K562 (cell line): ENCODE results near the gene GABRR3. TPM values are rescaled to one million over a fixed set of nuclear protein-coding genes. Genes with fewer than 3 reads are reported as not detected.

Source experiments
- ATAC-seq: fragments of 200-7000 bp; cut with Tn5 transposase; 3 replicates; pipeline ENCODE4 v1.9.1; 2020; ENCODE audit warnings: moderate library complexity
- BruUV-seq: library from RNA; stranded (reverse); fragments of 400-500 nt; replicated peaks from 2 replicates; lab custom pipeline; 2021; lab: Mats Ljungman, UMichigan
- CTCF ChIA-PET: fragments of 300-600 bp; formaldehyde crosslinking; extraction: SDS; loops from one replicate; lab custom pipeline; 2021; ENCODE audit warnings: low intra/inter-chr PET ratio; lab: Yijun Ruan, JAX
- POLR2A ChIA-PET: fragments of 300-600, 350-650 bp; sonication (Branson Sonifier 250); formaldehyde crosslinking; extraction: SDS; loops from one replicate; lab custom pipeline; 2021; ENCODE audit warnings: antibody characterized with exemption, inconsistent platforms; lab: Yijun Ruan, JAX
- DNase-seq, 4 experiments: peaks; one replicate each; pipeline versions ENCODE4 v3.0.0 to v3.0.0-alpha.2; 2011 to 2018; ENCODE audit warnings: low spot score in 3 of 4, mixed read lengths in 3 of 4; ENCODE audit errors: extremely low read depth in 1 of 4
- FAIRE-seq: peaks from 2 replicates; lab custom pipeline; 2011; peaks lifted over from hg19 to GRCh38; lab: Jason Lieb, UNC
- H2AFZ ChIP-seq: 2 replicates; pipeline ENCODE4 v1.6.0; 2011; ENCODE audit warnings: low read depth, low read length, control low read depth, inconsistent platforms
- H3K27ac ChIP-seq: fragments of 200-600 bp; 3 replicates; pipeline ENCODE4 v1.8.0; 2011; ENCODE audit warnings: low read depth, mild to moderate bottlenecking, control low read depth, inconsistent platforms, low read length, moderate library complexity, mixed read lengths; ENCODE audit errors: extremely low read depth
- H3K27me3 ChIP-seq, 2 experiments: fragments of 300-600 bp in 1 of 2; 2 replicates in 1 of 2; 3 replicates in 1 of 2; pipeline versions ENCODE4 v1.6.0 to v1.8.0; 2011; ENCODE audit warnings: inconsistent platforms in 2 of 2, low read length in 2 of 2, mild to moderate bottlenecking in 1 of 2, mixed read lengths in 1 of 2, moderate library complexity in 1 of 2; ENCODE audit not compliant: control insufficient read depth in 2 of 2, insufficient read depth in 2 of 2
- H3K36me3 ChIP-seq: fragments of 300-600 bp; 3 replicates; pipeline ENCODE4 v1.8.0; 2011; ENCODE audit warnings: mild to moderate bottlenecking, low read length, inconsistent platforms; ENCODE audit not compliant: control insufficient read depth, insufficient read depth
- H3K4me1 ChIP-seq, 2 experiments: fragments of 200-600 bp in 1 of 2; replicated peaks in 1 of 2; 2 replicates in 1 of 2; 3 replicates in 1 of 2; pipeline versions ENCODE4 v1.5.1 to v1.8.0; 2011; ENCODE audit warnings: inconsistent platforms in 2 of 2, low read length in 2 of 2, mild to moderate bottlenecking in 1 of 2, mixed read lengths in 1 of 2, moderate library complexity in 1 of 2; ENCODE audit not compliant: control insufficient read depth in 2 of 2, insufficient read depth in 2 of 2
- H3K4me2 ChIP-seq: 2 replicates; pipeline ENCODE4 v1.6.1; 2011; ENCODE audit warnings: low read length, control low read depth, inconsistent platforms, mixed read lengths; ENCODE audit not compliant: insufficient read depth
- H3K4me3 ChIP-seq: fragments of 200-600 bp; sonication (generic), shearing (Covaris generic); 2 replicates; pipeline ENCODE4 v1.5.1; 2016; ENCODE audit warnings: control low read depth, inconsistent platforms
- H3K79me2 ChIP-seq: fragments of 200-600 bp; 3 replicates; pipeline ENCODE4 v1.8.0; 2011; ENCODE audit warnings: low read length, inconsistent platforms; ENCODE audit not compliant: control insufficient read depth, insufficient read depth
- H3K9ac ChIP-seq, 2 experiments: 2 replicates each; pipeline versions ENCODE4 v1.6.0 to v1.6.1; 2011; ENCODE audit warnings: low read depth in 2 of 2, low read length in 2 of 2, control low read depth in 1 of 2, inconsistent platforms in 1 of 2, mild to moderate bottlenecking in 1 of 2, mixed read lengths in 1 of 2; ENCODE audit not compliant: insufficient read depth in 1 of 2
- H3K9me1 ChIP-seq: one replicate; pipeline ENCODE4 v1.6.0; 2011; ENCODE audit warnings: inconsistent platforms, mild to moderate bottlenecking, low read length, moderate library complexity; ENCODE audit not compliant: control insufficient read depth, insufficient read depth
- H3K9me3 ChIP-seq: replicated peaks from 2 replicates; pipeline ENCODE4 v1.5.1; 2011; ENCODE audit warnings: low read depth, low read length, inconsistent platforms; ENCODE audit not compliant: control insufficient read depth, insufficient read depth
- H4K20me1 ChIP-seq: replicated peaks from 2 replicates; pipeline ENCODE4 v1.6.1; 2011; ENCODE audit warnings: low read length, inconsistent platforms, mixed read lengths; ENCODE audit not compliant: control insufficient read depth, insufficient read depth
- ARID1B ChIP-seq: fragments of 450-650 bp; IDR thresholded peaks from 2 replicates; pipeline ENCODE4 v1.6.1; 2016; ENCODE audit warnings: antibody characterized with exemption, mild to moderate bottlenecking, inconsistent platforms
- ATF7 ChIP-seq: fragments of 450-650 bp; IDR thresholded peaks from 2 replicates; pipeline ENCODE4 v1.7.1; 2014; ENCODE audit warnings: mild to moderate bottlenecking, moderate library complexity
- BRCA1 ChIP-seq, 2 experiments: fragments of 450-650 bp in 1 of 2; sonication (generic) in 1 of 2; formaldehyde crosslinking in 1 of 2; IDR thresholded peaks; 2 replicates each; pipeline versions ENCODE4 v1.5.0 to v1.6.1; 2017 to 2020; ENCODE audit warnings: mild to moderate bottlenecking in 1 of 2, missing genetic modification reagents in 1 of 2
- CEBPB ChIP-seq: fragments of 450-650 bp; IDR thresholded peaks from 2 replicates; pipeline ENCODE4 v1.6.1; 2016; ENCODE audit warnings: missing genetic modification characterization, missing compliant biosample characterization
- CEBPG ChIP-seq, 3 experiments: fragments of 200-800 bp in 1 of 3; sonication (Bioruptor generic) in 1 of 3; sonication (generic) in 1 of 3; formaldehyde crosslinking in 1 of 3; IDR thresholded peaks in 2 of 3; conservative IDR thresholded peaks in 1 of 3; 2 replicates each; pipeline versions ENCODE4 v1.6.1 to v1.8.0; 2016 to 2022; ENCODE audit warnings: missing compliant biosample characterization in 2 of 3, missing genetic modification characterization in 2 of 3, mild to moderate bottlenecking in 1 of 3, missing genetic modification reagents in 1 of 3
- CREB1 ChIP-seq, 2 experiments: sonication (generic) in 1 of 2; formaldehyde crosslinking in 1 of 2; IDR thresholded peaks; 2 replicates each; pipeline versions ENCODE4 v1.6.1 to v1.8.0; 2012 to 2022; ENCODE audit warnings: inconsistent platforms in 1 of 2, mild to moderate bottlenecking in 1 of 2, missing genetic modification reagents in 1 of 2, moderate library complexity in 1 of 2
- FOXA3 ChIP-seq, 2 experiments: fragments of 450-650 bp in 1 of 2; sonication (generic) in 1 of 2; formaldehyde crosslinking; IDR thresholded peaks in 1 of 2; conservative IDR thresholded peaks in 1 of 2; 2 replicates each; pipeline versions ENCODE4 v1.4.0 to v1.8.0; 2020 to 2022; ENCODE audit warnings: mild to moderate bottlenecking in 2 of 2, missing genetic modification reagents in 1 of 2
- MCM5 ChIP-seq: fragments of 450-650 bp; IDR thresholded peaks from 2 replicates; pipeline ENCODE4 v1.6.1; 2016; ENCODE audit warnings: low read depth
- RCOR1 ChIP-seq, 2 experiments: IDR thresholded peaks; 2 replicates each; pipeline ENCODE4 v1.6.1; 2012; ENCODE audit warnings: low read depth in 2 of 2, low read length in 2 of 2, borderline replicate concordance in 1 of 2, improper control_type of control experiment in 1 of 2
- TBL1XR1 ChIP-seq, 2 experiments: IDR thresholded peaks; 2 replicates each; pipeline ENCODE4 v1.6.1; 2012; ENCODE audit warnings: improper control_type of control experiment in 2 of 2, low read length in 2 of 2, mild to moderate bottlenecking in 1 of 2
- ZNF316 ChIP-seq: fragments of 450-650 bp; IDR thresholded peaks from 2 replicates; pipeline ENCODE4 v1.6.1; 2016
- WGBS: fragments of 100-300 bp; shearing (Covaris generic); methylation state at CpG from one replicate; pipeline ENCODE4 v1.1.6; 2016; ENCODE audit warnings: low coverage, mixed read lengths; ENCODE audit not compliant: insufficient coverage; ENCODE audit errors: missing lambda C conversion rate; 5-methylcytosine and 5-hydroxymethylcytosine counted together
- in situ Hi-C: fragments of 300-500 bp; cut with MboI; formaldehyde crosslinking; loops from 4 replicates; pipeline ENCODE4 v1.15.0; 2018; ENCODE audit warnings: inconsistent platforms, mixed read lengths
- intact Hi-C: fragments of 100-400 bp; cut with micrococcal nuclease; formaldehyde crosslinking; loops from 2 replicates; pipeline ENCODE4 v1.14.2; 2022
- polyA plus RNA-seq, 8 experiments: library from polyadenylated mRNA; depleted of rRNA in 4 of 8; stranded (reverse) in 5 of 8; unstranded in 3 of 8; fragments of >200 nt; fragmentation: Nextera tagmentation in 2 of 8; fragmentation: Illumina TruSeq in 1 of 8; extraction: Ambion mirVana in 2 of 8; extraction: Trizol in 1 of 8; gene quantifications; 2 replicates each; pipeline versions ENCODE4 v1.2.1 to v1.2.3, GENCODE V29; 2011 to 2014; ENCODE audit warnings: inconsistent platforms in 1 of 8, missing spikeins in 1 of 8
- total RNA-seq, 7 experiments: library from RNA; depleted of rRNA in 6 of 7; stranded (reverse); fragments of >200 nt in 6 of 7; fragmentation: Illumina TruSeq in 2 of 7; extraction: Trizol in 2 of 7; gene quantifications; 2 replicates each; pipeline versions ENCODE4 v1.2.1 to v1.2.3, GENCODE V29; 2011 to 2021; ENCODE audit warnings: low replicate concordance in 1 of 7
- TF ChIP-seq, protein P1 (sequence below): fragments of 250-450 bp; sonication (Bioruptor Pico); IDR thresholded peaks from 2 replicates; pipeline ENCODE4 v1.8.0; 2022; ENCODE audit warnings: moderate library complexity, mild to moderate bottlenecking, inconsistent platforms
- TF ChIP-seq, protein P2 (sequence below): fragments of 450-650 bp; formaldehyde crosslinking; IDR thresholded peaks from 2 replicates; pipeline ENCODE4 v1.4.0; 2022; ENCODE audit warnings: mild to moderate bottlenecking, moderate library complexity
- TF ChIP-seq, protein P3 (sequence below): sonication (generic); IDR thresholded peaks from 2 replicates; pipeline ENCODE4 v1.6.1; 2016
- TF ChIP-seq, protein P4 (sequence below), 2 experiments: fragments of 450-650 bp in 1 of 2; sonication (generic) in 1 of 2; formaldehyde crosslinking in 1 of 2; IDR thresholded peaks in 1 of 2; conservative IDR thresholded peaks in 1 of 2; 2 replicates each; pipeline versions ENCODE4 v1.6.1 to v1.8.1; 2016 to 2023; ENCODE audit warnings: mild to moderate bottlenecking in 2 of 2, moderate library complexity in 2 of 2, inconsistent platforms in 1 of 2, missing genetic modification reagents in 1 of 2

Gene GABRR3
- total and polyA plus RNA-seq, 9 of the 15 experiments (the other 6 are each of a cell fraction or from before 2014, with no cell fraction given), result not detected

DNA sequence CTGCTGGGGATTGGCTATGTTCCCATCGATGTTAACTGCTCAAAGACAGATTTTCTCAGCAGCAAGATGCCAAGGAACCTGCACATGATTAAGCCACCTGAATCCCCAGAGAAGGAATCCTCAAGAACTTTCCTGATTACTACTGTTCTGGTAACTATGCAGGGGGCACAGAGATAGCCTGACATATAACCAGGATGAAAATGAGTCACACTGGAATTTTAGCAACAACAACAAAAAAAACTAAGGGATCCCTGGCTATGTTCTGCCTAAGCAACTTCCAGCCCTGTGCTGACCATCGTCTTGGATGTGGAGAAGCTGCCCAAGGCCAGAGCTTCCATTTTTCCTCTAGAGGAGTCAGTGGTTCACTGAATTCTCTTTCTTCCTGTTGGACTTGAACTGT, 76.7 kb downstream of the GABRR3 start (continued):
- TF ChIP-seq RCOR1 (IDR thresholded peaks at IDR 0.05; ENCODE audit: borderline replicate concordance in 1 of 2, low read depth in 2 of 2, low read length in 2 of 2) (no peak), MCM5 (no peak)
- TF ChIP-seq, protein P1, sequence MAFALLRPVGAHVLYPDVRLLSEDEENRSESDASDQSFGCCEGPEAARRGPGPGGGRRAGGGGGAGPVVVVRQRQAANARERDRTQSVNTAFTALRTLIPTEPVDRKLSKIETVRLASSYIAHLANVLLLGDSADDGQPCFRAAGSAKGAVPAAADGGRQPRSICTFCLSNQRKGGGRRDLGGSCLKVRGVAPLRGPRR, result no peak

DNA sequence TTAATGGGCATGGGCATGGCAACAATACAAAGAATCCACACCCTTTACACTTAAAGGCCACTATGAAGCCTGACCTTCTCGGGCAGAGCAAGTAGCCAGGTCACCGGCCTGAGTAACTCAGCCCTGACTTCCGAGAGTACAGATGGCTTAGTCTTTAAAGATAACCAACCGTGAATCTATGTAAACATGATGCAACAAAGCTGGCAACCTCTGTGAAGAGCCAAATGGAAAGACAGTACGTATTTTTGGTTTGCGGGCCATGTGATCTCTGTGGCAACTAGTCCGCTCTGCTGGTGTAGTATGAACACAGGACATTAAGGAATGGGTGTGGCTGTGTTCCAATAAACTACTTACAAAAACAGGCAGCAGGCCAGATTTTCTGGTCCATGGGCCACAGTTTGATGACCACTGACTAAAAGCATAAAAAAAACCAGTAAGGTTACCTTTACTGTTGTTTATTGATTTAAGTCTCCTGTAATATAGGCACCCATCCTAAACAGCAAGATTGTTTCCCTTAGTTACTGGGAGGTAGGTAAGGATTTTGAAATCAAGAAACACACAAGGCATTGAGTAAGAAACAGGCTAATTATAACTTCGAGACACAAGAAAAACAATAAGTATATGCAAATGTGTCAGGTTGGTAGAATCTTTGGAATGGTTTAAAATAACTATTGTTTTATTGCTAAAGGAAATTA, 77.4 kb downstream of the GABRR3 start:
- intact Hi-C loops (no loop called here), in situ Hi-C loops (no loop called here)
- 56% methylated on average over 8 of the region's 8 CpGs for WGBS
- ChIA-PET POLR2A (no interaction called here), CTCF (no interaction called here)
- peaks cover 3% of the 10 kb centered on the region for H3K9me1 ChIP-seq
- no peak overlapping the region for H2AFZ ChIP-seq
- no peaks in the 10 kb centered on the region for H3K27me3 ChIP-seq
- no peak overlapping the region for H3K9ac ChIP-seq
- H3K4me1 ChIP-seq, result no peaks in the 10 kb centered on the region; a peak in 2 of 5 replicates
- DNase-seq, result no peak
- no TSS peak for BruUV-seq
- H4K20me1 ChIP-seq, result no peaks in the 10 kb centered on the region
- peaks cover 55% of the 10 kb centered on the region; the same call in 2 of the 3 replicates for H3K36me3 ChIP-seq
- no peak overlapping the region for H3K4me2 ChIP-seq
- H3K27ac ChIP-seq, result no peak overlapping the region
- no peak overlapping the region for H3K4me3 ChIP-seq
- ATAC-seq, result peak; percentile 68
- H3K79me2 ChIP-seq, result peaks cover 6% of the 10 kb centered on the region; the same call in 1 of the 3 replicates
- H3K9me3 ChIP-seq, result no peaks in the 10 kb centered on the region
- no peak for FAIRE-seq
- TF ChIP-seq, protein P2, sequence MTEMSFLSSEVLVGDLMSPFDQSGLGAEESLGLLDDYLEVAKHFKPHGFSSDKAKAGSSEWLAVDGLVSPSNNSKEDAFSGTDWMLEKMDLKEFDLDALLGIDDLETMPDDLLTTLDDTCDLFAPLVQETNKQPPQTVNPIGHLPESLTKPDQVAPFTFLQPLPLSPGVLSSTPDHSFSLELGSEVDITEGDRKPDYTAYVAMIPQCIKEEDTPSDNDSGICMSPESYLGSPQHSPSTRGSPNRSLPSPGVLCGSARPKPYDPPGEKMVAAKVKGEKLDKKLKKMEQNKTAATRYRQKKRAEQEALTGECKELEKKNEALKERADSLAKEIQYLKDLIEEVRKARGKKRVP (CRISPR knock-in tag), result peak; percentile 75; the same call in 1 of the 2 replicates
- TF ChIP-seq, protein P3, sequence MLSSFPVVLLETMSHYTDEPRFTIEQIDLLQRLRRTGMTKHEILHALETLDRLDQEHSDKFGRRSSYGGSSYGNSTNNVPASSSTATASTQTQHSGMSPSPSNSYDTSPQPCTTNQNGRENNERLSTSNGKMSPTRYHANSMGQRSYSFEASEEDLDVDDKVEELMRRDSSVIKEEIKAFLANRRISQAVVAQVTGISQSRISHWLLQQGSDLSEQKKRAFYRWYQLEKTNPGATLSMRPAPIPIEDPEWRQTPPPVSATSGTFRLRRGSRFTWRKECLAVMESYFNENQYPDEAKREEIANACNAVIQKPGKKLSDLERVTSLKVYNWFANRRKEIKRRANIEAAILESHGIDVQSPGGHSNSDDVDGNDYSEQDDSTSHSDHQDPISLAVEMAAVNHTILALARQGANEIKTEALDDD, result peak; percentile 32; the same call in 1 of the 2 replicates
- TF ChIP-seq CREB1 (IDR thresholded peaks at IDR 0.05) (no peak), CREB1 (CRISPR knock-in tag; IDR thresholded peaks at IDR 0.05) (no peak), FOXA3 (CRISPR knock-in tag; conservative IDR thresholded peaks at IDR 0.05 in 1 of 2, IDR thresholded peaks at IDR 0.05 in 1 of 2) (peak; percentile 24 to 74; a peak in 3 of 4 replicates), ZNF316 (no peak), CEBPB (tag) (0 out of 2 replicates have a peak, but pooled peaks have one; percentile 11), CEBPG (CRISPR knock-in tag; IDR thresholded peaks at IDR 0.05) (peak; percentile 54; the same call in 1 of the 2 replicates), CEBPG (tag; conservative IDR thresholded peaks at IDR 0.05 in 1 of 2, IDR thresholded peaks at IDR 0.05 in 1 of 2) (peak in 1 of 2 experiments; percentile 84; a peak in 2 of 4 replicates), BRCA1 (IDR thresholded peaks at IDR 0.05) (no peak), BRCA1 (CRISPR knock-in tag; IDR thresholded peaks at IDR 0.05) (no peak), ATF7 (peak; percentile 16; the same call in 1 of the 2 replicates), TBL1XR1 (IDR thresholded peaks at IDR 0.05; ENCODE audit: low read length in 2 of 2) (no peak), RCOR1 (IDR thresholded peaks at IDR 0.05; ENCODE audit: borderline replicate concordance in 1 of 2, low read depth in 2 of 2, low read length in 2 of 2) (peak in 1 of 2 experiments; percentile 14; a peak in 1 of 4 replicates), ARID1B (peak; percentile 31; the same call in 1 of the 2 replicates)
- TF ChIP-seq, protein P4, sequence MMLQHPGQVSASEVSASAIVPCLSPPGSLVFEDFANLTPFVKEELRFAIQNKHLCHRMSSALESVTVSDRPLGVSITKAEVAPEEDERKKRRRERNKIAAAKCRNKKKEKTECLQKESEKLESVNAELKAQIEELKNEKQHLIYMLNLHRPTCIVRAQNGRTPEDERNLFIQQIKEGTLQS (IDR thresholded peaks at IDR 0.05), result peak; percentile 78
- TF ChIP-seq, protein P4 (CRISPR knock-in tag; conservative IDR thresholded peaks at IDR 0.05), result no peak
